ENCODE results near the gene MAPKAPK2.

Gene MAPKAPK2

DNA sequence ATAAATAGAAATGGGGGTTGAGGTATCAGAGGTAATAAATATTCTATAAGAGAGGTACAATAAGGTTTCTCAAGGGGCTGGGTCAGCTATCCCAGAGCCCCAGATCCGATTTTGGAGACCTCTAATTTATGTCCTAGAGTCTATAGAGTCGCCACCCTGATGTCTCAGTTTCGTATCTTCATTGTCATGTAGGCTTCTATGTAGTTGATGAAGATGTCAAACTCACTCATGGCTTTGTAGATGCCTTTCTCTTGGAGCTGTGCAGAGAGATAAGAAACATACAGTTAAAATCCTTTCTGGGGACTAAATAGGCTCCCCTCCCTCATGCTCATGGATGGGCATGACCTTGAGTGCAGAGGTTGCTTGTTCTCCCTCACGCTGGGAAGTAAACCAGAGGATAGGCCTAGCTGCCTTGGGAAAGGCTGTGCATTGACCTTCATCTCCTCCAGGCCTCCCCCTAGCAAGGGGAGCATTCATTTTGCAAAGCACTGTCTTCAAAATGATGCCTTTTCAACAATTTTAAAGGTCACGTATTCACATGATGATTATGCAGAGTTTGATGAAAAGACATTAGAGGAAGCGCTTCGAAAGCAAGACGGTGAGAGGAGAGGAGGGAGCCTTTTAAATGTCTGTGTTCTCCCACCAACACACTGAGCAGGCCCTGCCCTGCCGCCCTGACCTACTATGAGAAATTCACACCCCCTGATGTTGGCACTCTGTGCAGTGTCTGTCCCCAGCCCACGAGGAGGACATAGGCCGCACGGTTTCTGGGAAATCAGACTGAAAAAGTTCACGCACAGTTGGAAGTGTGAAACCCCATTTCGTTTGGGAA is 84.0 kb downstream of the MAPKAPK2 start:
- TF ChIP-seq, protein P1, sequence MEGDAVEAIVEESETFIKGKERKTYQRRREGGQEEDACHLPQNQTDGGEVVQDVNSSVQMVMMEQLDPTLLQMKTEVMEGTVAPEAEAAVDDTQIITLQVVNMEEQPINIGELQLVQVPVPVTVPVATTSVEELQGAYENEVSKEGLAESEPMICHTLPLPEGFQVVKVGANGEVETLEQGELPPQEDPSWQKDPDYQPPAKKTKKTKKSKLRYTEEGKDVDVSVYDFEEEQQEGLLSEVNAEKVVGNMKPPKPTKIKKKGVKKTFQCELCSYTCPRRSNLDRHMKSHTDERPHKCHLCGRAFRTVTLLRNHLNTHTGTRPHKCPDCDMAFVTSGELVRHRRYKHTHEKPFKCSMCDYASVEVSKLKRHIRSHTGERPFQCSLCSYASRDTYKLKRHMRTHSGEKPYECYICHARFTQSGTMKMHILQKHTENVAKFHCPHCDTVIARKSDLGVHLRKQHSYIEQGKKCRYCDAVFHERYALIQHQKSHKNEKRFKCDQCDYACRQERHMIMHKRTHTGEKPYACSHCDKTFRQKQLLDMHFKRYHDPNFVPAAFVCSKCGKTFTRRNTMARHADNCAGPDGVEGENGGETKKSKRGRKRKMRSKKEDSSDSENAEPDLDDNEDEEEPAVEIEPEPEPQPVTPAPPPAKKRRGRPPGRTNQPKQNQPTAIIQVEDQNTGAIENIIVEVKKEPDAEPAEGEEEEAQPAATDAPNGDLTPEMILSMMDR (conservative IDR thresholded peaks at IDR 0.05) = no peak
- H3K27ac ChIP-seq = no peak overlapping the region

DNA sequence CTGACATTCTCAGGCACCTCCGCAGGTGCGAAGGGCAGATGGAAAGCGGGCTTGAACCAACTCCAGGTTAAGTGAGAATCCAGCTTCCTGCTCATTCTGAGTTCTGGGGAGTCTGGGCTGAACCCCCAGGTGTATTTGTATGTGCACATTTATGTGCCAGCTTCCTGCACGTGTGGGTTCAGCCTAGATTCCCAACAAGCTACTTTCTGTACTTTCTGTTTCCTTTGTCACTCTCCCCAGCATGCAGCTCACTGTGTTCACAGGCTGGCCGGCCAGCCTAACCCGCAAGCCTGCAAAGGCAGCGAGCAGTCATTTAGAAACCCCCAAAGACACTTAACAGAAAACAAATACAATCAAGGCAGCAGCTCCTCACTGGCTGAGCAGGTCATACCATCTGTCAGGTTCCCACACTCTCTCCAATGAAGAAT is 84.6 kb downstream of the MAPKAPK2 start:
- no peak overlapping the region for H3K27ac ChIP-seq
- TF ChIP-seq, protein P1 (conservative IDR thresholded peaks at IDR 0.05) = no peak

DNA sequence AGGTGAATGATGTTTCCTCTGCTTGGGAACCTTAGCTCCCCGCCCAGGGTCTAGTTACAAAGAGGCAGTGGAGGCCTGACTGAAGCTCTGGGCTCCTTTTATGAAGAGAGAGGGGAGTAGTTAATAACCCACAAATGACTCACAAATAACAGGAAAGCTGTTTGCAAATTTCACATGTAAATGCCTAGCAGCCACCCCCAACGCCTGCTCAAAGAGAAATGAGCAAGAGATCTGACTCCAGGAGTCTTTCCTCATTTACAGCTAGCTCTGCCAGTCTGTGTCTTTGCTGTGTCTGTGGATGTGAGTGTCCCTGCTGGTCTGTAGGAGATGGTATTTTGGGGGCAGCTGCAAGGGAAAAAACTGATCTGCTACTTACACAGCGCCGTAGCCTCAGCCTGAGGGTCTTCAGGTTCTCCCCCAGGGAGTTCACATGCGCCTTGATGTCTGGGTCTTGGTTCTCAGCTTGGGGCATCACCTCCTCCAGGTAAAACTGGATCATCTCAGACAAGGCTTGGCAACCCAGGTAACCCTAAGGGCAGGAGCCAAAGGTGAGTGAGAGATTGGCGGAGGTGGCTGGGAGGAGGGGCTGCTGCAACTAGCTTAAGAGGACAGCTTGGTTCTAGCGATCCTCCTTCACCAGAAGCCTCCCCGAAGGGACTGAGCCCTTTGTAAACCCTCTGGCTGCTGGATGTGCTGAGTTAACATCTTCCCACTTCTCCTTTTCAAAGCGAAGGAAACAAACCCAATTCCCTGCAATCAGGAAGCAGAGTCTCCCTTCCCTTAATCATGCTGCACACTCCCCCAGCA is 86.0 kb downstream of the MAPKAPK2 start, which contains the start of gene IL19:
TSS of gene IL19 (plus strand) at position 243 of the 807 bp plus-strand sequence. CDS start 65,890 bp downstream, outside the sequence.
- TF ChIP-seq, protein P1 (conservative IDR thresholded peaks at IDR 0.05) = no peak
- no peak within 1 kb of the TSS for H3K27ac ChIP-seq

DNA sequence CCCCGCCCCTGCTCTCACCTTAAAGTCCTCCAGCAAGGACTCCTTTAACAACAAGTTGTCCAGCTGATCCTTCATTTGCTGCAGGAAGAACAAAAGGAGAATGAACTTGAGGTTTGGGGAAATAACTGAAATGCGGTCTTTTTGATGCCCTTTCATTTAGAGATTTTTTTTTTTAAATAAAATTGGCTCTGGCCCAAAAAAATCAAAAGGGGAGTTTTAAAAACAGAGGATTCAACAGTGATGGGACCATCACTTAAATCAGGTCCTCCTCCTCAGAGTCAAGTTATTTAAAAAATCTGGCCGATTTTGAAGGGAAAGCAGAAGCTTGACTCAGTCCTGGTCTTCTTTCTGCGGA is 86.6 kb downstream of the MAPKAPK2 start:
- TF ChIP-seq, protein P1 (conservative IDR thresholded peaks at IDR 0.05) = no peak
- H3K27ac ChIP-seq = no peak overlapping the region

DNA sequence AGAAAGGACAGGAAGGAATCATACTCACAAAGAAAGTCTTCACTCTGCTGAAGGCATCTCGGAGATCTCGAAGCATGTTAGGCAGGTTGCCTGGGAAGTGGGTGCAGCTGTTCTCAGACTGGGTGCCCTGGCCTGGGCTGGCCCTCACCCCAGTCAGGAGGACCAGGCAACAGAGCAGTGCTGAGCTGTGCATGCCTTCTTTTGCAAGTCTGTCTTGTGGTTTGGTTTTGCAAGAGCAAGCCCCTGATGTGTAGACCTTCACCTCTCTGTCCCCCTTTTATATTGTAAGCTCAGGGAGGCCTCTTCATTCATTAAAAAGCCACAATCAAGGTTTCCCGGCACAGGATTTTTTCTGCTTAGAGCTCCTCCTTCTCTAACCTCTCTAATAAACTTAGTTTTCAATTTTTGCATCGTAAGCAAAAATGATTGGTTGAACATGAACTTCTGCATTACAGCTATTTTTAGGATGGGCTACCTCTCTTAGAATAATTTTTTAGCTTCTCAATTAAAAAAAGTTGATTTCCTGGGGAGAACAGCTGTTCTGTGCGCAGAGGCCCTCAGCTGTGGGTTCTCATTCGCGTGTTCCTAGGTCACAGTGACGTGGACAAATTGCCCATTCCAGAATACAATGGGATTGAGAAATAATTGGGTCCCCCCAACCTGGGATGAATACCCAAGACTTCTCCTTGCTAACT is 87.7 kb downstream of the MAPKAPK2 start, which contains the start of gene IL10:
TSS of gene IL10 (minus strand) at position 252 of the 695 bp plus-strand sequence. CDS start at position 193, 59 bp downstream.
- no peak within 1 kb of the TSS for H3K27ac ChIP-seq
- TF ChIP-seq, protein P1 (conservative IDR thresholded peaks at IDR 0.05) = no peak

DNA sequence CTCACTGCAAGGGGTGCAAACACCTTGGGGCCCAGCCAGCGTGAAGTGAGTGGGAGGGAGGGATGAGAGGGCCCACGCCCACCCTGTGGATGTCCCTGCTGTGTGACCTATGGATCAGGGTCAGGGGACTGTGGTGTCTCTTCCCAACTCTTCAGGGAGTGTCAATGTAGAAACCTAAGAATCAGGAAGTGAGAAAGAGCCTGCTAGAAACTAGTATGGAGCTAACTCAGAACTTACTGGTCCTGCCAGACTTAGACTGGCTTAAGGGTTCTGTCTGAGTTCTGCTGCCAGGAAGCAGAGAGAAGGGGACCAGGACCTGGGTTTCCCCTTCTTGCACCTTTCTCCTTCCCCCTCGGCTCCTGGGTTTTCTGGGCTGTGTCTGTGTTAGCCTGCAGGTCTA is 89.4 kb downstream of the MAPKAPK2 start:
- TF ChIP-seq, protein P1 (conservative IDR thresholded peaks at IDR 0.05) = no peak
- H3K27ac ChIP-seq = no peak overlapping the region
